ENCODE results near the gene RAPSN.

GRCh38 chr11:47396049-47396320 is 53.0 kb downstream of the RAPSN start:
- TF ChIP-seq, protein P1, sequence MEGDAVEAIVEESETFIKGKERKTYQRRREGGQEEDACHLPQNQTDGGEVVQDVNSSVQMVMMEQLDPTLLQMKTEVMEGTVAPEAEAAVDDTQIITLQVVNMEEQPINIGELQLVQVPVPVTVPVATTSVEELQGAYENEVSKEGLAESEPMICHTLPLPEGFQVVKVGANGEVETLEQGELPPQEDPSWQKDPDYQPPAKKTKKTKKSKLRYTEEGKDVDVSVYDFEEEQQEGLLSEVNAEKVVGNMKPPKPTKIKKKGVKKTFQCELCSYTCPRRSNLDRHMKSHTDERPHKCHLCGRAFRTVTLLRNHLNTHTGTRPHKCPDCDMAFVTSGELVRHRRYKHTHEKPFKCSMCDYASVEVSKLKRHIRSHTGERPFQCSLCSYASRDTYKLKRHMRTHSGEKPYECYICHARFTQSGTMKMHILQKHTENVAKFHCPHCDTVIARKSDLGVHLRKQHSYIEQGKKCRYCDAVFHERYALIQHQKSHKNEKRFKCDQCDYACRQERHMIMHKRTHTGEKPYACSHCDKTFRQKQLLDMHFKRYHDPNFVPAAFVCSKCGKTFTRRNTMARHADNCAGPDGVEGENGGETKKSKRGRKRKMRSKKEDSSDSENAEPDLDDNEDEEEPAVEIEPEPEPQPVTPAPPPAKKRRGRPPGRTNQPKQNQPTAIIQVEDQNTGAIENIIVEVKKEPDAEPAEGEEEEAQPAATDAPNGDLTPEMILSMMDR (conservative IDR thresholded peaks at IDR 0.05; ENCODE audit: low read depth, low read length): no peak
- TF ChIP-seq EZH2 (IDR thresholded peaks at IDR 0.05; ENCODE audit: low read length, unreplicated experiment) (no peak), EZH2phosphoT487 (IDR thresholded peaks at IDR 0.05; ENCODE audit: borderline replicate concordance, low read length) (no peak)
